ENCODE measurements around the gene NIPSNAP2.

DNA sequence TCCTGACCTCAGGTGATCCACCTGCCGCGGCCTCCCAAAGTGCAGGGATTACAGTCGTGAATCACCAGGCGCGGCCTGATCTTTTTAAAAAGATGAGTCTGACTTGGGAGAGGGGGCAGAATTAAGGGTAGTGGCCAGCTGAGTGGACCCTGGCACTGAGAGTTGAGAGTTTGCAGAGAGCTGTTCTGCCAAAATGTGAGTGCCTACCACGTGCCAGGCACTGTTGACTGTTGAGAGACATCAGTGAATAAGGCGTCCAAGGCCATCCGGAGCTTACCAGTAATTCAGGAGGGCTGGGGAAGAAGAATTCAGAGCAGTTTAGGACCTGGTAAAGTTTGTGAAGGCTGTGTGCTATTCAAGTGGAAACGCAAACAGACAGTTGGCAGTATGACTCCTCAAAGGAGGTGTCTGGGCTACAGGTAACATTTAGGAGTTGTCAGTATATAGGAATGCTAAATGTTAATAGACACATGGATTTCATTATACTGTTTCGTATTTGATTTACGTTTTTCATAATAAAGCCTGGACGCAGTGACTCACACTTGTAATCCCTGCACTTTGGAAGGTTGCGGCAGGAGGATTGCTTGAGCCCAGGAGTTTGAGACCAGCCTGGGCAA, 1.5 kb downstream of the NIPSNAP2 start:
- TF ChIP-seq, protein P1, sequence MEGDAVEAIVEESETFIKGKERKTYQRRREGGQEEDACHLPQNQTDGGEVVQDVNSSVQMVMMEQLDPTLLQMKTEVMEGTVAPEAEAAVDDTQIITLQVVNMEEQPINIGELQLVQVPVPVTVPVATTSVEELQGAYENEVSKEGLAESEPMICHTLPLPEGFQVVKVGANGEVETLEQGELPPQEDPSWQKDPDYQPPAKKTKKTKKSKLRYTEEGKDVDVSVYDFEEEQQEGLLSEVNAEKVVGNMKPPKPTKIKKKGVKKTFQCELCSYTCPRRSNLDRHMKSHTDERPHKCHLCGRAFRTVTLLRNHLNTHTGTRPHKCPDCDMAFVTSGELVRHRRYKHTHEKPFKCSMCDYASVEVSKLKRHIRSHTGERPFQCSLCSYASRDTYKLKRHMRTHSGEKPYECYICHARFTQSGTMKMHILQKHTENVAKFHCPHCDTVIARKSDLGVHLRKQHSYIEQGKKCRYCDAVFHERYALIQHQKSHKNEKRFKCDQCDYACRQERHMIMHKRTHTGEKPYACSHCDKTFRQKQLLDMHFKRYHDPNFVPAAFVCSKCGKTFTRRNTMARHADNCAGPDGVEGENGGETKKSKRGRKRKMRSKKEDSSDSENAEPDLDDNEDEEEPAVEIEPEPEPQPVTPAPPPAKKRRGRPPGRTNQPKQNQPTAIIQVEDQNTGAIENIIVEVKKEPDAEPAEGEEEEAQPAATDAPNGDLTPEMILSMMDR (conservative IDR thresholded peaks at IDR 0.05; ENCODE audit: low read length): no peak
- TF ChIP-seq EZH2phosphoT487 (IDR thresholded peaks at IDR 0.05; ENCODE audit: borderline replicate concordance, low read depth, low read length): no peak
